Measurements from ENCODE around the gene SCAMP1. TPM values are rescaled to one million over a fixed set of nuclear protein-coding genes. Genes with fewer than 3 reads are reported as not detected.
A peak's percentile ranks its signal among the peaks of the same experiment; 100 is the strongest.

Gene SCAMP1
- total and polyA plus RNA-seq, 8 donors, result 31.9 to 58.2 (median 46.1) TPM

DNA sequence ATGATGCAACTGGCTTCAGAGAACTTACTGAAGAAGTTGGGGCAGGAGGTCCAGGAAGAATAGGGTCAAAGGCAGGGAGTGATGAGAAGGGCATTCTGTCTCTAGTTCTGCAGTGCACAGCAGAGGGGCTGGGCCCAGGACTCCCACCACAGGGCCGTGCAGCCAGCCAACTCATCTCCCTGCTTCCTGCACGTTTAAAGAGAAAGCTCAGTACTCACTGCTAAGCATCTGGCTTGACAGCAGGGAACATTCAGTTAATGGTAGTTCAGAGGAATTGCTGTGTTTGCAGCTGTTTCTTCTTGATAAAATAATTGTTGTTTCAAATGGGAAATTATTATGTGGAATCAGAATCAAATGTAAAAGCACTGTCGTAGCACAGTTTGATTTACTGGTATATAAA lies 25.6 kb upstream of the SCAMP1 start:
- no peak for TF ChIP-seq CTCF (IDR thresholded peaks at IDR 0.05)
- Histone ChIP-seq H3K4me3 (no peak overlapping the region), H3K4me1 (no peaks in the 10 kb centered on the region), H3K9me3 (peaks cover 0 to 11% of the 10 kb centered on the region in 2 donors), H3K27ac (no peak overlapping the region), H3K27me3 (no peaks in the 10 kb centered on the region), H3K36me3 (no peaks in the 10 kb centered on the region)
- intact Hi-C loops (cut with DNase I), result no loop called here
- no peak for ATAC-seq
- no peak for DNase-seq

DNA sequence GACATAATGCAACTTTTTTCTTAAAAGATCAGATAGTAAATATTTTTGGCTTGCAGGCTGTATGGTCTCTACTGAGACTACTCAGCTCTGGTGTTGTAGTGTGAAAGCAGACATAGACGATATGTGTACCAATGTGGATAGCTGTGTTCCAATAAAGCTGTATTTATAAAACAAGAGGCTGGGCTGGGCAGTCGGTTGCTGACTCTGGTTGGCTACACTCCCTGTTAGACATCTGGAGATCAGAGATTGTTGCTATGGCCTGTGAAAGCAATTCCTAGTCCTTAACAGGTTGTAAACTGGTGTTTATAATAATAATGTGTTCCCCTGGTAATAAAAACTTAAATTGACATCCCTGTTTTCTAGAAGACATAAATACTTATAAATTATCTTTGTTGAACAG lies 24.4 kb upstream of the SCAMP1 start:
- Histone ChIP-seq H3K27me3 (no peaks in the 10 kb centered on the region), H3K36me3 (no peaks in the 10 kb centered on the region), H3K4me3 (no peak overlapping the region), H3K27ac (no peak overlapping the region), H3K9me3 (peaks cover 0 to 11% of the 10 kb centered on the region in 2 donors), H3K4me1 (no peaks in the 10 kb centered on the region)
- intact Hi-C loops (cut with DNase I), result no loop called here
- DNase-seq, result no peak
- ATAC-seq, result no peak
- TF ChIP-seq CTCF (IDR thresholded peaks at IDR 0.05), result no peak

- H3K4me1 ChIP-seq, result no peaks in the 10 kb centered on the region
- H3K4me3 ChIP-seq, result no peak overlapping the region
- TF ChIP-seq CTCF (IDR thresholded peaks at IDR 0.05), result no peak
- H3K27ac ChIP-seq, result no peak overlapping the region
- peaks cover 0 to 11% of the 10 kb centered on the region in 2 donors for H3K9me3 ChIP-seq
- H3K36me3 ChIP-seq, result no peaks in the 10 kb centered on the region
- no peaks in the 10 kb centered on the region for H3K27me3 ChIP-seq
- ATAC-seq (no peak), DNase-seq (no peak)
- intact Hi-C loops (cut with DNase I), result no loop called here
Measured at GRCh38 chr5:78336698-78337097, 23.7 kb upstream of the SCAMP1 start.

GRCh38 chr5:78339617-78340436 lies 20.6 kb upstream of the SCAMP1 start:
- intact Hi-C loops (cut with DNase I), result no loop called here
- H3K36me3 ChIP-seq, result no peaks in the 10 kb centered on the region
- peaks cover 0 to 11% of the 10 kb centered on the region in 2 donors for H3K9me3 ChIP-seq
- ATAC-seq, result peak; percentile 37
- no peak for DNase-seq
- TF ChIP-seq CTCF (IDR thresholded peaks at IDR 0.05), result no peak
- H3K27me3 ChIP-seq, result no peaks in the 10 kb centered on the region
- no peak overlapping the region for H3K27ac ChIP-seq
- no peak overlapping the region for H3K4me3 ChIP-seq
- no peaks in the 10 kb centered on the region for H3K4me1 ChIP-seq

- peaks cover 0 to 11% of the 10 kb centered on the region in 2 donors for H3K9me3 ChIP-seq
- TF ChIP-seq CTCF (IDR thresholded peaks at IDR 0.05), result no peak
- H3K4me1 ChIP-seq, result no peaks in the 10 kb centered on the region
- DNase-seq (no peak), ATAC-seq (no peak)
- intact Hi-C loops (cut with DNase I), result no loop called here
- no peaks in the 10 kb centered on the region for H3K27me3 ChIP-seq
- no peak overlapping the region for H3K4me3 ChIP-seq
- H3K27ac ChIP-seq, result no peak overlapping the region
- H3K36me3 ChIP-seq, result no peaks in the 10 kb centered on the region
Measured at GRCh38 chr5:78341440-78341839, 19.0 kb upstream of the SCAMP1 start.

All from left lung (tissue), 10 donors.